Measurements from ENCODE around the gene MAB21L3. TPM values are rescaled to one million over a fixed set of nuclear protein-coding genes. Genes with fewer than 3 reads are reported as not detected.
A peak's percentile ranks its signal among the peaks of the same experiment; 100 is the strongest.

MAB21L3 gene
- total and polyA plus RNA-seq, 11 donors: 0.04 to 0.15 (median 0.08) TPM; not detected in 8

GRCh38 chr1:116105996-116106395 is 5.2 kb upstream of the MAB21L3 start:
- DNase-seq (no peak), ATAC-seq (no peak)
- 62 to 78% (median 63%) methylated on average over 2 of the region's 2 CpGs for WGBS, 4 donors
- no peak overlapping the region for H3K4me3 ChIP-seq
- peaks cover 0 to 4% (median 0%) of the 10 kb centered on the region in 12 donors for H3K4me1 ChIP-seq
- TF ChIP-seq POLR2A (IDR thresholded peaks at IDR 0.05) (no peak), CTCF (IDR thresholded peaks at IDR 0.05) (no peak)
- H3K9me3 ChIP-seq: no peaks in the 10 kb centered on the region
- intact Hi-C loops (cut with DNase I): no loop called here
- H3K27ac ChIP-seq: no peak overlapping the region
- H3K27me3 ChIP-seq: no peaks in the 10 kb centered on the region
- H3K36me3 ChIP-seq: no peaks in the 10 kb centered on the region

- ATAC-seq (no peak), DNase-seq (no peak)
- H3K4me3 ChIP-seq: no peak overlapping the region
- no peak overlapping the region for H3K27ac ChIP-seq
- 87 to 95% (median 92%) methylated on average over 4 of the region's 4 CpGs for WGBS, 4 donors
- H3K36me3 ChIP-seq: no peaks in the 10 kb centered on the region
- TF ChIP-seq CTCF (IDR thresholded peaks at IDR 0.05) (no peak), POLR2A (IDR thresholded peaks at IDR 0.05) (no peak)
- intact Hi-C loops (cut with DNase I): no loop called here
- no peaks in the 10 kb centered on the region for H3K9me3 ChIP-seq
- peaks cover 0 to 4% (median 0%) of the 10 kb centered on the region in 12 donors for H3K4me1 ChIP-seq
- no peaks in the 10 kb centered on the region for H3K27me3 ChIP-seq
Observed at GRCh38 chr1:116106646-116107045, 4.6 kb upstream of the MAB21L3 start.

- 77 to 86% (median 81%) methylated on average over 4 of the region's 4 CpGs for WGBS, 4 donors
- H3K27ac ChIP-seq: no peak overlapping the region
Observed at GRCh38 chr1:116107371-116107770, 3.8 kb upstream of the MAB21L3 start.

GRCh38 chr1:116111524-116112021 is 374 bp downstream of the MAB21L3 start:
- H3K9me3 ChIP-seq: no peaks in the 10 kb centered on the region
- intact Hi-C loops (cut with DNase I): no loop called here
- TF ChIP-seq CTCF (IDR thresholded peaks at IDR 0.05) (no peak), POLR2A (IDR thresholded peaks at IDR 0.05) (no peak)
- ATAC-seq (peak in 1 of 4 donors; percentile 24), DNase-seq (no peak)
- H3K27me3 ChIP-seq: no peaks in the 10 kb centered on the region
- no peak overlapping the region for H3K27ac ChIP-seq
- H3K4me3 ChIP-seq: no peak overlapping the region
- H3K4me1 ChIP-seq: peaks cover 0 to 4% (median 0%) of the 10 kb centered on the region in 12 donors
- no peaks in the 10 kb centered on the region for H3K36me3 ChIP-seq
- WGBS, 4 donors: 65 to 72% (median 71%) methylated on average over 11 of the region's 11 CpGs

More at GRCh38 chr1:116107371-116107770, 3.8 kb upstream of the MAB21L3 start:
- no peak for DNase-seq
- Histone ChIP-seq H3K4me1 (peaks cover 0 to 4% (median 0%) of the 10 kb centered on the region in 12 donors), H3K9me3 (no peaks in the 10 kb centered on the region), H3K4me3 (no peak overlapping the region), H3K36me3 (no peaks in the 10 kb centered on the region), H3K27me3 (no peaks in the 10 kb centered on the region)
- intact Hi-C loops (cut with DNase I): no loop called here
- ATAC-seq: no peak
- TF ChIP-seq CTCF (IDR thresholded peaks at IDR 0.05): no peak
- no peak for TF ChIP-seq POLR2A (IDR thresholded peaks at IDR 0.05)

Measured in heart left ventricle (tissue), 16 donors.